Endothelial cell of umbilical vein (primary cell): Measurements from ENCODE around the gene TTC13.

ENCODE experiments used
- CTCF ChIP-seq, 2 donors: IDR thresholded peaks; 1 replicate in 1 of 2; 2 replicates in 1 of 2; pipeline ENCODE4 v1.5.1; 2011; ENCODE audit warnings: low read length in 2 of 2, mild to moderate bottlenecking in 2 of 2, moderate library complexity in 2 of 2, control low read depth in 1 of 2, inconsistent platforms in 1 of 2, low read depth in 1 of 2; ENCODE audit not compliant: insufficient read depth in 1 of 2; ENCODE audit errors: extremely low read depth in 1 of 2
- EZH2 ChIP-seq: IDR thresholded peaks from 2 replicates; pipeline ENCODE4 v1.6.1; 2012; ENCODE audit warnings: borderline replicate concordance, low read depth, mild to moderate bottlenecking, moderate library complexity, low read length, inconsistent platforms; ENCODE audit not compliant: severe bottlenecking
- MAX ChIP-seq: IDR thresholded peaks from 2 replicates; pipeline ENCODE4 v1.6.1; 2011; ENCODE audit not compliant: insufficient read depth, insufficient read length
- POLR2A ChIP-seq: IDR thresholded peaks from 2 replicates; pipeline ENCODE4 v1.6.1; 2012; ENCODE audit warnings: low read depth, mild to moderate bottlenecking, control low read depth, low read length
- POLR2AphosphoS5 ChIP-seq: IDR thresholded peaks from 2 replicates; pipeline ENCODE4 v1.6.1; 2012; ENCODE audit warnings: low read depth, mild to moderate bottlenecking, control low read depth, low read length, moderate library complexity; ENCODE audit not compliant: insufficient read depth

DNA sequence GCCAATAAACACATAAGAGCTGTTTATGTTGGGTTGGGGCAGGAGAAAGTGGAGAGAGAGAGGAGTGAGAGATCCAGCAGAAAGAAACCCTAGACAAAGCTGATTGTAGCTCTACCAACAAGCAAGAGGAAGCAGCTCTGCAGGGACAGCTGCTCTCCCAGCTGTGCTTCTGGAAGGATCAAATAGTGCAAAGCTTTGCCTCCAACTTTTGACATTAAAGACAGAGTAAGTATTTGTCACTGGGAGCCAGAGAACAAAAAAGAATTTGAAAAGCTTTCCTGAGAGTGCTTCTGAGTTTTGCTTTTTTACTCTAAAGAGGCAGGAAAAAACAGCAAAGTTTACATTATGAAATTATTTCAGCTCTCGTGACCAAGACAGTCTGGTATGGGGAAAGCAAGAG is 81.9 kb downstream of the TTC13 start:
- TF ChIP-seq POLR2A (no peak), CTCF (IDR thresholded peaks at IDR 0.05; ENCODE audit: extremely low read depth in 1 of 2, insufficient read depth in 1 of 2, low read depth in 1 of 2, low read length in 2 of 2) (no peak), MAX (no peak), EZH2 (no peak), POLR2AphosphoS5 (no peak)
